ENCODE measurements around the gene ZNF462. TPM values are rescaled to one million over a fixed set of nuclear protein-coding genes. Genes with fewer than 3 reads are reported as not detected.

ZNF462 gene
- total RNA-seq, 1 experiment from 2014 or later = 121 TPM

GRCh38 chr9:107029146-107029545, 166.2 kb downstream of the ZNF462 start:
- H3K4me1 Mint-ChIP-seq = peaks cover 4% of the 10 kb centered on the region; the same call in 1 of the 2 replicates

DNA sequence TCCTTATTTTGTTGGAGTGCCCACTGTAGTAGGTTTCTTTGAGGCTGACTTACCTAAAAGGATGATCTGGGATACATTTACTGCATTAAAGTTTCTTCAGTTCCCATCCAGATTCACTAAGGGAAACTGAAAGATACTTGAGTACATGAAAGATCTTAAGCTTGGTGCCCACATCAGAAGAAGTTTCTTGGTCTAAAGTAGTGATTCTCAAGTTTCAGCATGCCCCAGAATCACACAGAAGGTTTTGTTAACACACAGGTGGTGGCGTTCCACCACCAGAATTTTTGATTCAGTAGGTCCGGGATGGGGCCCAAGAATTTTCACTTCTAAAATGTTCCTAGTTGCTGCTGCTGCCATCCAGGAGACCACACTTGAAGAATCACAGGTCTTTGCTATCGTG, 171.0 kb downstream of the ZNF462 start:
- H3K27ac Mint-ChIP-seq = no peak overlapping the region
- H3K4me1 Mint-ChIP-seq = no peaks in the 10 kb centered on the region
- ATAC-seq (no peak), DNase-seq (ENCODE audit: low spot score) (no peak)
- H3K36me3 Mint-ChIP-seq = peaks cover 3% of the 10 kb centered on the region; the same call in 1 of the 2 replicates
- no peak overlapping the region for H3K4me3 Mint-ChIP-seq
- peaks cover 12% of the 10 kb centered on the region for H3K9me3 Mint-ChIP-seq
- ChIA-PET CTCF (no interaction called here), POLR2A (no interaction called here)
- H3K27me3 Mint-ChIP-seq (ENCODE audit: low read depth) = peaks cover 6% of the 10 kb centered on the region
- TF ChIP-seq, protein P1, sequence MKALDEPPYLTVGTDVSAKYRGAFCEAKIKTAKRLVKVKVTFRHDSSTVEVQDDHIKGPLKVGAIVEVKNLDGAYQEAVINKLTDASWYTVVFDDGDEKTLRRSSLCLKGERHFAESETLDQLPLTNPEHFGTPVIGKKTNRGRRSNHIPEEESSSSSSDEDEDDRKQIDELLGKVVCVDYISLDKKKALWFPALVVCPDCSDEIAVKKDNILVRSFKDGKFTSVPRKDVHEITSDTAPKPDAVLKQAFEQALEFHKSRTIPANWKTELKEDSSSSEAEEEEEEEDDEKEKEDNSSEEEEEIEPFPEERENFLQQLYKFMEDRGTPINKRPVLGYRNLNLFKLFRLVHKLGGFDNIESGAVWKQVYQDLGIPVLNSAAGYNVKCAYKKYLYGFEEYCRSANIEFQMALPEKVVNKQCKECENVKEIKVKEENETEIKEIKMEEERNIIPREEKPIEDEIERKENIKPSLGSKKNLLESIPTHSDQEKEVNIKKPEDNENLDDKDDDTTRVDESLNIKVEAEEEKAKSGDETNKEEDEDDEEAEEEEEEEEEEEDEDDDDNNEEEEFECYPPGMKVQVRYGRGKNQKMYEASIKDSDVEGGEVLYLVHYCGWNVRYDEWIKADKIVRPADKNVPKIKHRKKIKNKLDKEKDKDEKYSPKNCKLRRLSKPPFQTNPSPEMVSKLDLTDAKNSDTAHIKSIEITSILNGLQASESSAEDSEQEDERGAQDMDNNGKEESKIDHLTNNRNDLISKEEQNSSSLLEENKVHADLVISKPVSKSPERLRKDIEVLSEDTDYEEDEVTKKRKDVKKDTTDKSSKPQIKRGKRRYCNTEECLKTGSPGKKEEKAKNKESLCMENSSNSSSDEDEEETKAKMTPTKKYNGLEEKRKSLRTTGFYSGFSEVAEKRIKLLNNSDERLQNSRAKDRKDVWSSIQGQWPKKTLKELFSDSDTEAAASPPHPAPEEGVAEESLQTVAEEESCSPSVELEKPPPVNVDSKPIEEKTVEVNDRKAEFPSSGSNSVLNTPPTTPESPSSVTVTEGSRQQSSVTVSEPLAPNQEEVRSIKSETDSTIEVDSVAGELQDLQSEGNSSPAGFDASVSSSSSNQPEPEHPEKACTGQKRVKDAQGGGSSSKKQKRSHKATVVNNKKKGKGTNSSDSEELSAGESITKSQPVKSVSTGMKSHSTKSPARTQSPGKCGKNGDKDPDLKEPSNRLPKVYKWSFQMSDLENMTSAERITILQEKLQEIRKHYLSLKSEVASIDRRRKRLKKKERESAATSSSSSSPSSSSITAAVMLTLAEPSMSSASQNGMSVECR (CRISPR knock-in tag; IDR thresholded peaks at IDR 0.05; ENCODE audit: borderline replicate concordance) = no peak
- TF ChIP-seq, protein P2, sequence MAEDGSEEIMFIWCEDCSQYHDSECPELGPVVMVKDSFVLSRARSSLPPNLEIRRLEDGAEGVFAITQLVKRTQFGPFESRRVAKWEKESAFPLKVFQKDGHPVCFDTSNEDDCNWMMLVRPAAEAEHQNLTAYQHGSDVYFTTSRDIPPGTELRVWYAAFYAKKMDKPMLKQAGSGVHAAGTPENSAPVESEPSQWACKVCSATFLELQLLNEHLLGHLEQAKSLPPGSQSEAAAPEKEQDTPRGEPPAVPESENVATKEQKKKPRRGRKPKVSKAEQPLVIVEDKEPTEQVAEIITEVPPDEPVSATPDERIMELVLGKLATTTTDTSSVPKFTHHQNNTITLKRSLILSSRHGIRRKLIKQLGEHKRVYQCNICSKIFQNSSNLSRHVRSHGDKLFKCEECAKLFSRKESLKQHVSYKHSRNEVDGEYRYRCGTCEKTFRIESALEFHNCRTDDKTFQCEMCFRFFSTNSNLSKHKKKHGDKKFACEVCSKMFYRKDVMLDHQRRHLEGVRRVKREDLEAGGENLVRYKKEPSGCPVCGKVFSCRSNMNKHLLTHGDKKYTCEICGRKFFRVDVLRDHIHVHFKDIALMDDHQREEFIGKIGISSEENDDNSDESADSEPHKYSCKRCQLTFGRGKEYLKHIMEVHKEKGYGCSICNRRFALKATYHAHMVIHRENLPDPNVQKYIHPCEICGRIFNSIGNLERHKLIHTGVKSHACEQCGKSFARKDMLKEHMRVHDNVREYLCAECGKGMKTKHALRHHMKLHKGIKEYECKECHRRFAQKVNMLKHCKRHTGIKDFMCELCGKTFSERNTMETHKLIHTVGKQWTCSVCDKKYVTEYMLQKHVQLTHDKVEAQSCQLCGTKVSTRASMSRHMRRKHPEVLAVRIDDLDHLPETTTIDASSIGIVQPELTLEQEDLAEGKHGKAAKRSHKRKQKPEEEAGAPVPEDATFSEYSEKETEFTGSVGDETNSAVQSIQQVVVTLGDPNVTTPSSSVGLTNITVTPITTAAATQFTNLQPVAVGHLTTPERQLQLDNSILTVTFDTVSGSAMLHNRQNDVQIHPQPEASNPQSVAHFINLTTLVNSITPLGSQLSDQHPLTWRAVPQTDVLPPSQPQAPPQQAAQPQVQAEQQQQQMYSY (CRISPR knock-in tag; IDR thresholded peaks at IDR 0.05) = no peak

More at GRCh38 chr9:107029146-107029545, 166.2 kb downstream of the ZNF462 start:
- Mint-ChIP-seq H3K27me3 (ENCODE audit: low read depth) (peaks cover 3% of the 10 kb centered on the region; the same call in 1 of the 2 replicates), H3K9me3 (peaks cover 19% of the 10 kb centered on the region), H3K27ac (no peak overlapping the region), H3K4me3 (no peak overlapping the region), H3K36me3 (peaks cover 3% of the 10 kb centered on the region; the same call in 1 of the 2 replicates)
- TF ChIP-seq RORB (CRISPR knock-in tag; IDR thresholded peaks at IDR 0.05) = no peak
- TF ChIP-seq SMAD4 (CRISPR knock-in tag; IDR thresholded peaks at IDR 0.05) = no peak
- TF ChIP-seq ZNF423 (CRISPR knock-in tag; IDR thresholded peaks at IDR 0.05) = no peak
- TF ChIP-seq CREB1 (CRISPR knock-in tag; IDR thresholded peaks at IDR 0.05) = no peak
- TF ChIP-seq, protein P3, sequence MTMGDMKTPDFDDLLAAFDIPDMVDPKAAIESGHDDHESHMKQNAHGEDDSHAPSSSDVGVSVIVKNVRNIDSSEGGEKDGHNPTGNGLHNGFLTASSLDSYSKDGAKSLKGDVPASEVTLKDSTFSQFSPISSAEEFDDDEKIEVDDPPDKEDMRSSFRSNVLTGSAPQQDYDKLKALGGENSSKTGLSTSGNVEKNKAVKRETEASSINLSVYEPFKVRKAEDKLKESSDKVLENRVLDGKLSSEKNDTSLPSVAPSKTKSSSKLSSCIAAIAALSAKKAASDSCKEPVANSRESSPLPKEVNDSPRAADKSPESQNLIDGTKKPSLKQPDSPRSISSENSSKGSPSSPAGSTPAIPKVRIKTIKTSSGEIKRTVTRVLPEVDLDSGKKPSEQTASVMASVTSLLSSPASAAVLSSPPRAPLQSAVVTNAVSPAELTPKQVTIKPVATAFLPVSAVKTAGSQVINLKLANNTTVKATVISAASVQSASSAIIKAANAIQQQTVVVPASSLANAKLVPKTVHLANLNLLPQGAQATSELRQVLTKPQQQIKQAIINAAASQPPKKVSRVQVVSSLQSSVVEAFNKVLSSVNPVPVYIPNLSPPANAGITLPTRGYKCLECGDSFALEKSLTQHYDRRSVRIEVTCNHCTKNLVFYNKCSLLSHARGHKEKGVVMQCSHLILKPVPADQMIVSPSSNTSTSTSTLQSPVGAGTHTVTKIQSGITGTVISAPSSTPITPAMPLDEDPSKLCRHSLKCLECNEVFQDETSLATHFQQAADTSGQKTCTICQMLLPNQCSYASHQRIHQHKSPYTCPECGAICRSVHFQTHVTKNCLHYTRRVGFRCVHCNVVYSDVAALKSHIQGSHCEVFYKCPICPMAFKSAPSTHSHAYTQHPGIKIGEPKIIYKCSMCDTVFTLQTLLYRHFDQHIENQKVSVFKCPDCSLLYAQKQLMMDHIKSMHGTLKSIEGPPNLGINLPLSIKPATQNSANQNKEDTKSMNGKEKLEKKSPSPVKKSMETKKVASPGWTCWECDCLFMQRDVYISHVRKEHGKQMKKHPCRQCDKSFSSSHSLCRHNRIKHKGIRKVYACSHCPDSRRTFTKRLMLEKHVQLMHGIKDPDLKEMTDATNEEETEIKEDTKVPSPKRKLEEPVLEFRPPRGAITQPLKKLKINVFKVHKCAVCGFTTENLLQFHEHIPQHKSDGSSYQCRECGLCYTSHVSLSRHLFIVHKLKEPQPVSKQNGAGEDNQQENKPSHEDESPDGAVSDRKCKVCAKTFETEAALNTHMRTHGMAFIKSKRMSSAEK (CRISPR knock-in tag; IDR thresholded peaks at IDR 0.05; ENCODE audit: borderline replicate concordance) = no peak
- no peak for TF ChIP-seq FOXJ3 (CRISPR knock-in tag; IDR thresholded peaks at IDR 0.05; ENCODE audit: borderline replicate concordance)
- no peak for TF ChIP-seq CBFB (CRISPR knock-in tag; IDR thresholded peaks at IDR 0.05; ENCODE audit: low read depth)
- TF ChIP-seq E2F1 (CRISPR knock-in tag; IDR thresholded peaks at IDR 0.05) = no peak
- TF ChIP-seq NFE2L1 (CRISPR knock-in tag; IDR thresholded peaks at IDR 0.05) = no peak
- TF ChIP-seq, protein P4, sequence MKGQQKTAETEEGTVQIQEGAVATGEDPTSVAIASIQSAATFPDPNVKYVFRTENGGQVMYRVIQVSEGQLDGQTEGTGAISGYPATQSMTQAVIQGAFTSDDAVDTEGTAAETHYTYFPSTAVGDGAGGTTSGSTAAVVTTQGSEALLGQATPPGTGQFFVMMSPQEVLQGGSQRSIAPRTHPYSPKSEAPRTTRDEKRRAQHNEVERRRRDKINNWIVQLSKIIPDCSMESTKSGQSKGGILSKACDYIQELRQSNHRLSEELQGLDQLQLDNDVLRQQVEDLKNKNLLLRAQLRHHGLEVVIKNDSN (CRISPR knock-in tag; IDR thresholded peaks at IDR 0.05) = no peak
- TF ChIP-seq, protein P5, sequence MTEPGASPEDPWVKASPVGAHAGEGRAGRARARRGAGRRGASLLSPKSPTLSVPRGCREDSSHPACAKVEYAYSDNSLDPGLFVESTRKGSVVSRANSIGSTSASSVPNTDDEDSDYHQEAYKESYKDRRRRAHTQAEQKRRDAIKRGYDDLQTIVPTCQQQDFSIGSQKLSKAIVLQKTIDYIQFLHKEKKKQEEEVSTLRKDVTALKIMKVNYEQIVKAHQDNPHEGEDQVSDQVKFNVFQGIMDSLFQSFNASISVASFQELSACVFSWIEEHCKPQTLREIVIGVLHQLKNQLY (CRISPR knock-in tag; IDR thresholded peaks at IDR 0.05) = no peak
- no peak for TF ChIP-seq NR2C2 (CRISPR knock-in tag; IDR thresholded peaks at IDR 0.05)
- no peak for TF ChIP-seq ZBTB21 (CRISPR knock-in tag; IDR thresholded peaks at IDR 0.05; ENCODE audit: borderline replicate concordance)
- TF ChIP-seq ZNF416 (CRISPR knock-in tag; IDR thresholded peaks at IDR 0.05) = no peak
- no peak for TF ChIP-seq FOXK1 (CRISPR knock-in tag; IDR thresholded peaks at IDR 0.05)
- TF ChIP-seq, protein P6, sequence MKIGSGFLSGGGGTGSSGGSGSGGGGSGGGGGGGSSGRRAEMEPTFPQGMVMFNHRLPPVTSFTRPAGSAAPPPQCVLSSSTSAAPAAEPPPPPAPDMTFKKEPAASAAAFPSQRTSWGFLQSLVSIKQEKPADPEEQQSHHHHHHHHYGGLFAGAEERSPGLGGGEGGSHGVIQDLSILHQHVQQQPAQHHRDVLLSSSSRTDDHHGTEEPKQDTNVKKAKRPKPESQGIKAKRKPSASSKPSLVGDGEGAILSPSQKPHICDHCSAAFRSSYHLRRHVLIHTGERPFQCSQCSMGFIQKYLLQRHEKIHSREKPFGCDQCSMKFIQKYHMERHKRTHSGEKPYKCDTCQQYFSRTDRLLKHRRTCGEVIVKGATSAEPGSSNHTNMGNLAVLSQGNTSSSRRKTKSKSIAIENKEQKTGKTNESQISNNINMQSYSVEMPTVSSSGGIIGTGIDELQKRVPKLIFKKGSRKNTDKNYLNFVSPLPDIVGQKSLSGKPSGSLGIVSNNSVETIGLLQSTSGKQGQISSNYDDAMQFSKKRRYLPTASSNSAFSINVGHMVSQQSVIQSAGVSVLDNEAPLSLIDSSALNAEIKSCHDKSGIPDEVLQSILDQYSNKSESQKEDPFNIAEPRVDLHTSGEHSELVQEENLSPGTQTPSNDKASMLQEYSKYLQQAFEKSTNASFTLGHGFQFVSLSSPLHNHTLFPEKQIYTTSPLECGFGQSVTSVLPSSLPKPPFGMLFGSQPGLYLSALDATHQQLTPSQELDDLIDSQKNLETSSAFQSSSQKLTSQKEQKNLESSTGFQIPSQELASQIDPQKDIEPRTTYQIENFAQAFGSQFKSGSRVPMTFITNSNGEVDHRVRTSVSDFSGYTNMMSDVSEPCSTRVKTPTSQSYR (CRISPR knock-in tag; IDR thresholded peaks at IDR 0.05) = no peak
- CTCF ChIA-PET = interaction anchor here (1.4 kb wide), 1 partner anchor 16 kb away, joined by 3 read pairs; no protein-coding TSS in a partner anchor
- POLR2A ChIA-PET = interaction anchor here (1.1 kb wide), 1 partner anchor 113 kb away, joined by 3 read pairs; no protein-coding TSS in a partner anchor
- ATAC-seq (no peak), DNase-seq (ENCODE audit: low spot score) (no peak)
